GM18502 (cell line): ENCODE results near the gene LHPP.

Experiments used
- ATAC-seq: cut with Tn5 transposase; IDR thresholded peaks from one replicate; pipeline ENCODE4 v1.9.1; 2021; ENCODE audit warnings: mild to moderate bottlenecking; ENCODE audit not compliant: unreplicated experiment, poor library complexity

The LHPP gene

DNA sequence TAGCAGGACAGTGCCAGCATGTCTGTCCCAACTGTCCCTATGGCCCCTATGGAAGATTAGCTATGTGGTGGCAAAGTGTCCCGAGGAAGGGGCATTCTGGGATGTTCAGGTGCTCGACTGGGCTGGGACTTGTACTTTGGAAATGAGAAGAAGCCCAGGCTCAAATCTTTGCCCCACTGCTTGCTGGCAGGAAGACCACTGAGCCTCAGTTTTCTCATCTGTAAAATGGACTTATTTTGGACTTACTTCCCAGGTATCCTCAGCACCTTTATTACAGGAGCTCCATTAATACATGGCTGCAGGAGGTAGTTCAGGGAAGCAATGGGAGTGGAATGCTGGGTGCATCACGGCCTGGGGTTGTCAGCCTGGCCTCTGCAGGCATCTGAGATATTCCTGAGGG is 71.2 kb downstream of the LHPP start:
- ATAC-seq = no peak

DNA sequence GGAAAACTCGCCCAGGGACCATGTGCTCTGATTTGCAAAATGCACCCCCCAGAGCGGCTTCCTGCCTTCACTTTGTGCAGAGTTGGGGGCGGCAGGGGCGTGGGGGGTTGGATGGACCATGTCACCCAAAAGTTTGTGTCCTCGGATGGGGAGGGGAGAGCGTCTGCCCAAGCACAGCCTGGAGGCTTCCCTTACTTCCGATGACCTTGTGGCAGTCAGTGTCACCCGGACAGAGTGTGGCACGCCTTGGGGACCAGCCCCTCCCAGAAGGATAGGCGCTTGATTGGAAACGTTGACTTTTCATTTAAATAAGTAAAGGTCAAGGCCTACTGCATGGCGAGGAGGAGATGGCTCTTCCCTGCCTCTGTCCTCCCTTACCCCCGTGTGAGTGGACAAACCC is 71.6 kb downstream of the LHPP start:
- ATAC-seq = no peak

DNA sequence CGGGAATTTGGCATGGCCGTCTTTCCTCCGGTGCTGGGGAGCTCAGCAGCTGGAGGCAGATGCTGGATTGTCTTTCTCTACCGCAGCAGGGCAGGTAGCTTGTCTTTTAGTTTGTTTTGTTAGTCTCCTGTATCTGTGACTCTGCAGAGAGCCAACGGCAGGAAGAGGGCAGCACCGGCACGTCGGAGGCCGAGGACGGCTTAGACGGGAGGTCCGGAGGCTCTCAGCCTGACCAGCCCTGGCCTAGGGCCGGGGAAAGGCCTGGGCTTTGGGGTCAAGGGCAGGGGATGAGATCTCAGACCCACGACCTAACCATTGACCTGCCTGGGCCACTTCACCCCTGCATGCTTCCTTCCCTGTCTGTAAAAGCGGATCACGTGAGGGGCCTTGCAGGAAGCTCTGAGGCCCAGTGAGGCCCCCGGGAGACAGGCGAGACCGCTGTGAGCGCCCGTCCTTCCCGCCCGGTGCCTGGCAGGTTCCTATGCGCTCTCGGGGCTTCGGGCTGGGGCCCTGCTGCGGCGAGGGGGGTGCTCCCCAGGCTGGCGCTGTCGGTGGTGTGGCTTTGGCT is 72.7 kb downstream of the LHPP start:
- ATAC-seq = no peak

DNA sequence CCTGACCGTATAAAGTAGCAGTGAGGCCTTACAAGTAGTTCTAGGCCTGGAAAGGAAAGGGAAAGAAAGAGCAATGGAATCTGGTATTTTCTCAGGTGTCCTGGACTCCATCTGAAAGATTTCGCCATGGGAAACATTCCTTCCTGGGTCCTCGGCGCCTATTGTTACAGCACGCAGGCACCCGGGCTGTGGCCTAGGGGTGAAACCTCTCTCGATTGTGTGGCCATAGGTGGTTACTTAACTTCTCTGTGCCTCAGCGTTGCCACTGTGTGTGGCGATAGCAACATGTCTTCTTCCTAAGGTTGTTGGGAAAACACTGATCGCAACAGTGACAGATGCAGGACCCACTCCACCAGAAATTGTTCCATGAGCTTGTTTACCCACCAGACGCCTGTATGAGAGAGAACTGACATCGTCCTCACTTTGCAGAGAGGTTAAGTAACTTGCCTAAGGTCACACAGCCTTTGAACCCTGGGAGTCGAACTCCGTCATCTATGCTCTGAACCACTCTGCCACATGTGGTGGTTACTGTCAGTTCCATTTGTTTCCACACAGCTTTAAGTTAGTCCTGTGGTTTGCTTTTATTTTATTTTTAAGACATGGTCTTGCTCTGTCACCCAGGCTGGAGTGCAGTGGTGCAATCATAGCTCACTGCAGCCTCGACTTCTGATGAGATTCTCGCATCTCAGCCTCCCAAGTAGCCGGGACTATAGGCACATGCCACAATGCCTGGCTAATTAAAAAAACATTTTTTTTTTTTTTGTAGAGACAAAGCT is 73.4 kb downstream of the LHPP start:
- ATAC-seq = no peak

DNA sequence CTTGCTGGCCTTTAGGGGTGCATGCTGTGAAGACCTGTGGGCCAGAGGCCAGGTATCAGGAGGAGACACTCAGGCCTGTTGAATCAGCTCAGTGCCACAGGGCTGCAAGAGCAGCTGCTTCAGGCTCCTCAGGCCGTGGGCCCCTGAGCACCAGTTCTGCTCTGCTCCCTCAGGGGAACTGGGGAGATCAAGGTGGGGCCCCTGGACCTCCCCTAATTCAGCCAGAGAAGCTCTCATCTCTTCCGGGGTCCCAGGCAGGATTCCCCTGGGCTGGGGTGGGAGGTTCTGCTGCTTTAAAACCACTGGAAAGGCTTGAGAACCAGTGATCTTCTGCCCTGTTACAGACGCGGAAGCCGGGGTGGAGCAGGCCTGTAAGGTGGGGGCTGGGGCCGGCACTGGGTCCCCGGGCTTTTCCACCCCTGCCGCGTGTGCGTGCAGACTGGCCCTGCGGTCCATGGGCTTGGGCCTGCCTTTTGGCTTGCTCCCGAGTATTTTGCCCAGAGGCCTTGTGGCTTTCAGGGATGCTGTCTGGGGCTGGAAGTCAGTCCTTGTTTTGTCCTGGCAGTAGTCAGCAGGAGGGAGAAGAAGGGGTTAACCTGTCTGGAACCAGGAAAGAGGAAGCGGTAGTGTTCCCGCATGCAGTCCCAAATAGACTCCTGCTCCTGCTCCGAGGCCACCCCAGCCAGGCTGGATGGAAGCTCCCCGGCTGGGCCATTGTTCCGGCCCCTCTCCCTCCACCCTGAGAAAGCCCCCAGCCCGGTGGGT is 74.3 kb downstream of the LHPP start:
- ATAC-seq = no peak

DNA sequence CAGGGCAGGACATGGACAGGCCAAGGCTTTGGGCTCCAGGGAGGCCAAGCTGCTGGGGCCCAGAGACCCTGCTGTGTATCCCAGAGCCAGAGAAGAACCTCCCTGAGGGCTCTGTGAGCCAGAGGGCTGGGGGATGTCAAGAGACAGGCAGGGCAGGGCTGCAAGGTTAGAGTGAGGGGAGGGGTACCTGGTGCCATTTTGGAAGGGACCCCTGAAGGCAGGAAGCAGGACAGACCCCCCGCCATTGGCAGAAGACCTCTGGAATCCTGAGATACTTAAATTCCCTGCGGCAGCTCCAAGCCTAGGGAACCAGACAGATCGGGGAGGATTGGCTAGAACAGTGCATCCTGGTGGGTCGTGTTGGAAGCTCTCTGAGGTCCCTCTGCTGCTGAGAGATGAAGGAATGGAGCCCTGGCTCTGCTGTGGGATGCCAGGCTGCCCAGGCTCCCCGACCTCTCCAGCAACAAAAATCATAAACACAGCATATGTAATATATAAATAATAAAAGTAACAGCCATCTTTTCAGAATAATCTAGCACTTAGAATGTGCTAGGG is 75.0 kb downstream of the LHPP start:
- ATAC-seq = no peak

DNA sequence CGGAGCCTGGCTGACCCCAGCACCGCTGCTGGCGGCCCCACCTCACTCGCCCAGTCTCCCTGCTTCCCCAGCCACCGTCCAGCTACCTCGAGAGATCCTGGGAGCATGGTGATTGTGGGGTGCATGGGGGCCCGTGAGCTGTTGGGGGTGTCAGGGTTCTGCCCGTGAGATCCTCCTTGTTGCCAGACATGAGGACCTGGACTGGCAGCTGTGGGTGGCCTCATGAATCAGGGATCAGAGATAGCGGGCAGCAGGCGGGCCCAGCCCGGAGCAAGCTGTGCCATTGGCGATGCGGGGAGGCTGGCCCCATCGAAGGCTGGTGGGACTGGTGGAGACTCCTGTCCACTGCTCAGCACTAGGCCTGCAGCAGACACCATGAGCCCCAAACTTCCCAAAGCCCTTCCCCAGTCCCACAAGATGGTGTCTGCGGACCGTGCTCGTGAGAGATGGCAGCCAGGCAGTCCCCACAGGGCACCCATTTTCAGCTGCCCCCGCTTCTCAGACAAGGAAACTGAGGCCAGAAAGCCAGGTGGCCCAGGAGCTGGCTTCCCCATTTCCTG is 75.6 kb downstream of the LHPP start:
- no peak for ATAC-seq

DNA sequence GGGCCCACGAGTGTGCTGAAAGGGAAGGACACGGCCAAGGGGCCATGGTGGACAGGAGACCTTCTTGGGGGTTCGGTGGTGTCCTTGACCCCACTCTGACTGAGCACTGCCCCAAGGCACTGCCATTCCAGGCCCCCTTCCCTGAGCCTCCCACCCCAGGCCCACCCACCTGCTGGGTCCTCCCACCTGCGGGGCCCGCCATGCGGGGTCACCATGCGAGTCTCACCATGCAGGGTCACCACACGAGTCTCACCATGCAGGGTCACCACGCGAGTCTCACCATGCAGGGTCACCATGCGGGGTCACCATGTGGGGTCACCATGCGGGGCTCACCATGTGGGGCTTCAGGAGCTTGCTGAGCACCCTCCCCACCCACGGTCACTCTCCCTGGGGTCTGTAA is 76.3 kb downstream of the LHPP start:
- ATAC-seq = no peak

DNA sequence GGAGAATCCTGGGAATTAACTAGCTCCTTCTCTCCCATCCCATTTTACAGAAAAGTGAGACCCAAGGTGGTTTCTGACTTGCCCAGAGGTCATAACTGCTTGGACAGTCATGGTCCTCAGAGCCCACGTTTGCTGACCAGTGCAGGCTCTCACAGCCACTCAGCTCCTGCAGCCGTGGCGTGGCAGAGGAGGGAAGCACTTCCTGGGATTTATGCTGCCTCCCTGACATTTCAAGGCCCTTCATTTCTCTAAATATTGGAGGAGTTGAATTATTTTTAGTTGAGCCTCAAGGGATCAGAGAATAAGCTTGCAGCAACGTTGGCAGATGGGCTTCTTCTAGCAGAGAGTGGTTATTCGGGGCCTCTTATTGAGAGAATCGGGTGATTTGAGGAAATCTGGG is 77.1 kb downstream of the LHPP start:
- ATAC-seq = no peak

DNA sequence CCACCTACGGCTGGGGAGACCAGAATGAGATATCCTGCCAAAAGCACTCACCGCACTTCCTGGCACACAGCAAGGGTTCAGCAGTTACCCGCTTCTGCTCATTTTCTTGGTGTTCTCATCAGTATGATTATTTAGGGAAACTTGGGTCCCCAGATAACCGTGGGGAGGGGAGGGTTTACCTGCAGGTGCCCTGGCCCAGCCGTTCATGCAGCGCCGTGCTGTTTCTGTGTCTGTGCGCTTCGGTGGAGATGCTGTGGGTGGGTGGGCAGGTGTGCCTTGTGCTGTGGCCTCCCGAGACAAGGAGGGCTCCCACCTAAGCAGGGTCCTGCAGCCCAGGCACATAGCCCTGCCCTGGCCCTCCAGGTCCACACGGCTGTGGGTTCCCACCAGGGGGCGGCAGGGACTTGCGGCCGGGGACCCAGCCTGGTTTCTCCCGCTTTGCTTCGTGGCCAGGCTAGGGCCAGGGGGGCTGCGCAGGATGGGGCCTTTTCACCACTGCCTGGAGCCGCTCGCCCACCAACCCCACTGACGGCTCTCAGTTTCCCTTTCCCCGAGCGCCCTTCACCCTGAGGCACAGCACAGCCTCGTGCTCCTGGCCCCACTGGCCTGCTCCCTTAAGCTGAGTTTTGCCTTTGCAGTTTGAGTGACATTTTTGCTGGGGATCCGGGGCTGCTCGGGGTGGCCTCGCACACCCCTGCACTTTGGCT is 78.5 kb downstream of the LHPP start:
- no peak for ATAC-seq

DNA sequence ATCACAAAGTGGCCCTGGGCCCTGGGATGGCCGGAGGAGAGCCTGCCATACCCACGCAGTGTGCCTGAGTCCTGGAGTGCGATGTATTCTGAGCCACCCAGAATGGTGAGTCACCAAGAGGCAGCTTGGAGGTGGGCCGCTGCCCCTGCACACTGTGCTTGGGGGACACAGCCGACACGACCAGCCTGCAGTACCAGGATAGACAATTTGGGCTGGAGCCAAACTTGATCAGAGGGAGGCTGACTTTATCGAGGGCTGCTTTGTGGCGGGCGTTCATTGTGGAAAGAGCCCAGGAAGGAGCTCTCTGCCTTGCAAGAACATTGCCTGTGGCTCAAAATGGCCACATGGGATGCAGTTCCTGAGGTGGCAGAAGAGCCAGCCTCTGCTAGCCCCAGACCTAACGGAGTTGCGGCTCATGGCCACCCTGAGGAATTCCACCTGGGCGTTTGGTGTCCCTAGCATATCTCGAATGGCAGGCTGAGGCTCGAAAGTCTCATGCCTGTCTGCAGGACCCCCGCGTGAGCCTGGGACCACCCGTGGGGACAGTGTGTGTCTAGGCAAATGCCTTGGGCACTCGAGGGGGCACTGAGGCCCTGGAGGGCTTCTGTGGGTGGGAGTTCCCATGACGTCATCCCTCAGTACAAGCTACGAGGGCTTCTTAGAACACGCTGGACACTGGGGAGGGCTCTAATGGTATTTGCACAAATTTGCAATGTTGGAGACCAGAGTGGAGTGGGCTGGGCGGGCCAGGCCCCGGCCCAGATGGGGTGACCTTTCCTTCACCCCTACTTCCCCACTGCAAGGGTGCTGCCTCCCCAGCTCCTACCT is 79.7 kb downstream of the LHPP start:
- ATAC-seq = no peak

DNA sequence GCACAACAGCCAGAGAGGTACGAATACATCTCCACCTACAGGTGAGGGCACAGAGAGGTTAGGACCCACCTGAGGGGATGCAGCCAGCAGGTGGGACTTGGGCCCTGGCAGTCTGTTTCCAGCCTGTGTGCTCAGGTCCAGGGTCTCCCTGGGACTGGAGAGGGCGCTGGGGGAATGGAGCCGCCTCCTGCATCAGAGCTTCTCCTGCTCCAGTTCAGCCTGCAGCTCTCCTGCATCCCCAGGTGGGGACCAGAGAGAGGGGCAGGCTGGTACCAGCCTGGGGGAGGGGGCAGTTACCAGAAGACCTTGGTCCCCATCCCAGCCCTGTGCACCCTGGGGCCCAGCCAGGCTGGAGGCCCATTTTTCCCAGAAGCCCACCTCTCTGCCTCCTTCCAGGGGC is 80.7 kb downstream of the LHPP start:
- no peak for ATAC-seq

DNA sequence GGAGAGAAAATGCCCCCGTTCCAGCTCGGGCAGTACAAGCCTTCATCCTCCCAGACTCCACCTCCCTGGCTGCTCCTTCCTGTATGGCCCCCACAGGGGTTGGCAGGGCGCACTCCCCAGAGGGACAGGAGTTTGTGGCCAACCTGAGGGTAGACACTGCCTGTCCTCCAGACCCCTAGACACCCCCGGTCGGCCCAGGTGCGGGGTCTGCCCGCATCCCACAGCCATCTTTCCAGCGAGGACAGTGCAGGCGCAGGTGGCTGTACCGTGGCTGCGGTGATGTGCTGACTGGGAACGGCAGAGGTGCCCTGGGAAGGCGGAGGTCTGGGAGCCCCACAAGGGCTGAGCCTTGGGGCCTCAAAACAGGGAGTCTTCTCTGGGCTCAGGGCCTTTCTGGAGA is 81.5 kb downstream of the LHPP start:
- ATAC-seq = no peak

DNA sequence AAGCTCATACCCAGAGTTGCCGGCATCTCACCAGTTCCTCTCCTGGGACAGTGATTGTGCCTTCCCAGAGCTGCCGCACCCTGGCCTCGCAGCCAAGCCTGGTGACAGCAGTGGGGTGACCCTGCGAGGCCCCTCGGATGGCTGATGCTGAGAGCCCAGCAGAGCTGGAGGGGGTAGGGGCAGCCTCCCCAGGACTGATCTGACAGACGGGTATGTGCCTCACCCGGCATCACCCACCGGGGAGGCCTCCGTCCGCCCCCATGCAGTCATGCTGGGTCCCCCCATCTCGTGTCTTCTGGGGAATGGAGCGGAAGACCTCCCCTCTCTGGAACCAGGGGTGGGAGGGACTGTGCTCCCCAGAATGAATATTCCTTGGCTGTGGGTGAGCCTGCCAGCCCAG is 82.3 kb downstream of the LHPP start:
- ATAC-seq = no peak

DNA sequence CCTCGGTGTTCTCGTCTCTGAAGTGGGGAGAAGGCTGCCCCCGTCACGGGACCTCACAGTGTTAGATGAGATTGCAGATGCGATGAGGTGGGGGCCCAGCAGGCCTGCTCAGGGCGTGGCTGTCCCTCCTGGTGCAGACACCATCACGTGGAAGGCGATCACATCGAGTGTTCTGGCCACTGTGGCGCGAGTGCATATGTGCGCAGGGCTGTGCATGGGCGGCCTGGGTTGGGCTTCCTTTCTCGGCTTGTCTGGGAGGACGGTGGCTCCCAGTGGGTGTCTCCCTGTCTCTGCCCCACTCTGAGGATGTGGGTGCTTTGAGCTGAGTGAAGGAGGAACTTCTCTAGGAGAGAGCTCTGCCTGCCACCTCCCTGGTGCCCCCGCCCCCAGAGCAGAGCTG is 83.1 kb downstream of the LHPP start:
- ATAC-seq = no peak

DNA sequence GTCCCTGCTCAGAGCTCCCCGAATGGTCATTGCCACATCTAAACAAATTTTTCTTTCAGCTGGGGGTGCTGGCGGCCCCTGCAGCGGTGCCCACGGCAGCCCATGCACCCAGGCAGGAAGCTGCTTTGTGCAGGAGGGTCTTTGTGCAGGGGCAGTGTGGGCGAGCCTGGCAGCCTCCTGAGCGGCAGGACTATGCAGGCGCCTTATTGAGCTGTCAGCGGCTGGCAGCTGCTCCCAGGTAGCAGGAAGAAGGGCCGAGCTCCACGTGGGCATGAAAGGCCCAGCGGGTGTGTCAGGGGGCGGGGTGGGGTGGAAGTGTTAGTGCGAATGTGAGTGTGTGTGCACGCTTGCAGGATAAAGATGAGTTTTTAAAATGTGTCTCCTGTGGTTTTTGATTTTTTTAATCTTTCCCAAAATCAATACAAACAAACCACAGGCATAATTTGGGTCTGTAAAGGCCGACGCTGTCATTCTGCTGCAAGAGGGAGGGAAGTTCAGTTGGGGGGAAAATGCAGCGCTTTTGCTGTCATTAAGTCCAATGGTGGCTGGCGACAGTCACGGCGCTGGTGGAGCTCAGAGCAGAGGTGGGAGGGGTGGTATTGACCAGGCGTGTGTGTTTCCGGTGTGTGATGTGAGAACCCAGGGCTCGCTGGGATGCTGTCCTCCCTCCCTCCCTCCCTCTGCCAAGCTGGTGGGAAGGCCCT is 83.9 kb downstream of the LHPP start:
- ATAC-seq = no peak

DNA sequence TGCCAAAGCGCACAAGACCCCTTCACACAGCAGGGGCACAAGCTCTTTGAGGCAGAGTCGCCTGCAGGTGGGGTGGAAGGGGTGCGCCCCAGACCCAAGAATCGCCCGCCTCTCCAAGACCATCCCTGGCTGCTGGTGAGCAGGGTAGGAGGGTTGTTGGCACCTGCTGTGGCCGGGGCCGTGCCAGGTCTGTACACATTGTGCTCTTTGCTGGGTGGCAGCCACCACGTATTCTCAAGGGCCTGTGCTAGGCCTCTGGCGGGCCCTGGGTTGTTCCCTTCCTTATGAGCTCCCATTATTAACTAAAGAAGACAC is 84.4 kb downstream of the LHPP start:
- no peak for ATAC-seq

DNA sequence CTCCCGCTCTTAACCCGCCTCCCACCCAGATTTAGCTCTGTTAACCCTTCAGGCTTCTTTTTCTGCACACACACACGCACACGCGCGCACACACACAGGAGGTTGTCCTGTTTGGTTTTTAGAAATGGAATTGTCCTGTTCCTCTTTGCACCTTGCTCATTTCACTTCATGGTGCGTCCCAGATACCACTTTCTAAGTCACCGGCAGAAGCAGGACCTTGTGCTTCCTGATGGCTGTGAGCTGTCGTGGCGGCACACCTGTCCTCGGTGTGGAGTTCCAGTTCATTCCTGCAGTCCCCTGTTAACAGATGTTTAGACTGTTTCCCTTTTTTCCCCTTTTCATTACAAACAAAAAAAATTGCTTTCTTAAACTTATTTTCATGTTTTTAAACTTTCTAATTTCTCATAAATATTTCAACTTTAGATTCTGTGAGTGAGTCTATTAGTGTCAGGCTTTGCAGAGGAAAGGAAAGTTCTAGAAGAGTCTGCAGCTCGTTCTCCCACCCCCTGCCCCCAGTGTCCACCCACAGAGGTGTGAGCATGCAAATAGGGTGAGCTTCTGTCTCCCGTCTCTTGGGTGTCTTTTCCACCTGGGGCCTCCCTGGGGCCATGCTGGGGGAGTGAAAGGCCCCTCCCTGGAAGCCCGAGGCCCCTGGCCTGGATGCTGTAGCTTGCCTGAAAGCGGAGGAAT is 85.5 kb downstream of the LHPP start:
- no peak for ATAC-seq
